NCI-H2081 treated with DMSO at 0.1 percent for 48 hours (cell line): ENCODE measurements around the gene CLBA1.

Experiments used
- DNase-seq: peaks from one replicate; lab custom pipeline; 2025; lab: John Stamatoyannopoulos, UW

Gene CLBA1

GRCh38 chr14:104968541-104969401 lies 16.8 kb upstream of the CLBA1 start:
- no peak for DNase-seq

DNA sequence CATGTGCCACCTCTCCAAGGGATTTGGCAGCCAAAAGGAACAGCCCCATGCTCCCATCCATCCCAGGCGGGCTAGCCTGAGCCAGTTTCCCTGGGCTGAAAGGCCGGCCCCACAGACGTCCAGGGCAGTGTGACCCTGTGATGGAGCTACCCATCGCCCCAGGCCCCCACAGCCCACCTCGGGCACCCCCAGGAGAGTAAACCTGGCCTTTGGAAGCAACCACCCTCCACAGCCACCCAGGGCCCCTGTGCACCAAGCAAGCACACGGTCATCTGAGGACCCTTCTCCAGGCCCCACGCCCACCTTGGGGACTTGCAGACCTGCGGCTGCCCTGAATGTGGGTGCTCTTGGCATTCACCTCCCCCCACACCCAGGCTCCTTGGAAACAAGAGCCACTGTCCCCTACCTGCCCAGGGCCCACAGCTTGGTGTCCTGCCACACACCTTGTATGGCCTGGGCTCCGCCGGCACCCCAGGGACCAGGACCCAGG lies 15.8 kb upstream of the CLBA1 start:
- DNase-seq: no peak

- no peak for DNase-seq
Observed at GRCh38 chr14:104970231-104971068, 15.1 kb upstream of the CLBA1 start.

DNA sequence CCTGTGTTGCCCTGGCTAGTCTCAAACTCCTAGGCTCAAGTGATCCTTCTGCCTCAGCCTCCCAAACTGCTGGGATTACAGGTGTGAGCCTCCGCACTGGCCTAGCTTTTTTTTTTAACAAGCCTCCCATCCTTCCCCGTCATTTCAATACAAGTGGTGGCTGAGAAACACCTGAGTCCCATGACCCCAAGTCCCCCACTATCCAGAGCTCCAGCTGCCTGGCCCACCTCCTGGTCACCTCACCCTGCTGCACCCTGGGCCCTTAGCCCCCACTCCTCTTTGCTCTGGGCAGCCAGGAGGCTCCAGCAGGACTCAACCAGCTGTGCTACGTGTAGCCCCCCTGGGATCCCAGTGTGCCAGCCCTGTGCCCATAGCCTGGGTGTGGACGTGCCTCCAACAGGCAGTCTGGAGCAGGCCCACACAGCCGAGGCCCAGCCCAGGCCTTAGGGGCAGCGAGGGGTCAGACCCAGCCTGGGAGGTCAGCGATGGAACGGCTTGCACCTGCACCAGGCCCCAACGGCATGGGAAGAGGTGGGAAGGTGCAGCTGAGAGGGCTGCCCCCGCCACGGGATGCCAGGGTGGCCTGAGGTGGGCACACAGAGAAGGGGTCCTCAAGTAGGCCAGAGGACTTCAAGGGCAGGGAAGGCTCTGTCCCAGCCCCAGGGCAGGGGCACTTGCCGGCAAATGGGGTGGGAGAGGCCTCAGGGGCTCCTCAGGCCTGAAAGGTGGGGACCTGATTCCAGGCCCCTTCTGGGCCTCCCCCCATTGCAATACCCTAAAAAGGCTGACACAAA lies 13.9 kb upstream of the CLBA1 start:
- no peak for DNase-seq

GRCh38 chr14:104972301-104973134 lies 13.1 kb upstream of the CLBA1 start:
- DNase-seq: no peak

DNA sequence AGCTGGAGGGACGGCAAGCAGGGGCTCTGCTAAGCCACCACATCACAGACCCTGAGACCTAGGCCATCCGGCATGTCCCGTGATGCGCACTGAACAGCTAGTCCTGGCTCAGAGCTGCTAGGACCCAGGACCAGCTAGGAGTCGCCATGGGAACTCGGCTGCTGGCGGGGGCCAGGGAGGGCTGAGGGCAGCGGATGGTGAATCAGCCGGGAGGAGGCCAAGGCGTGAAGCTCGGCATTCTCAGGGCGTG lies 12.5 kb upstream of the CLBA1 start:
- no peak for DNase-seq

DNA sequence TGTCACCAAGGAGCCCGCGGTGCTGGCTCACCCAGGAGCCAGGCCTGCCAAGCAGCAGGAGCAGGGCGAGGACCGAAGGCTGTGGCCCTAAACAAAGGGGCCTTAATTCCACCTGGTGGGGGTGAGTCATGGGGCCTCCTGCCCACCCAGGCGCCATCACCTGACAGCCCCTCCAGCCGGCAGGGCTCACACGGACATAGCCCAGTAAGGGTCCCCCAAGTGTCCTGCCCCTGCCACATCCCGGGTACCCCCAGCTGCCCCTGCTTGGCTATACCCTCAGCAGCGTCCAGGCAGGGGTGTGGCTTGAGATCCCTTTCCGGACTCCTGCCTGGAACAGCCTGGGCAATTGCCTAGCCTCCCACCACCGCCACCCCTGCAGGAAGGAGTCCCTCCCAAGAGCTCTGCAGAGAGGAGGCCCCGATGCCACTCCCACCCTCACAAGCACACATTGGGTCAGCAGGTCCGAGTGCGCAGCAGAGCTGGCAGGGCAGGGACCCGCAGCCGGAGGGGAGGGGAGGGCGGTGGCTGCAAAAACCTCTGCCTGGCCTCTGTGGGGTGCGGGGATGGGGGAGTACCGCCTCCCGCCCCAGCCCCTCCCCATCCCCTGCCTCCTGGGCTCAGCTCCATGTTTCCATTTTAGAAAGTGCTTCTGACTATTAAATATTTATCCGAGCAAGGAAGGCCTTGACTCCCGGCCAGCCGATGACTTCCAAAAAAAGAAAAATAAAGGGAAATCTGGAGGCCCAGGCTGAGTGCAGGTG lies 12.0 kb upstream of the CLBA1 start:
- no peak for DNase-seq

GRCh38 chr14:104974146-104974541 lies 11.4 kb upstream of the CLBA1 start:
- DNase-seq: no peak

- no peak for DNase-seq
Observed at GRCh38 chr14:104974665-104975390, 10.8 kb upstream of the CLBA1 start.

GRCh38 chr14:104975481-104976197 lies 9.9 kb upstream of the CLBA1 start:
- DNase-seq: no peak

DNA sequence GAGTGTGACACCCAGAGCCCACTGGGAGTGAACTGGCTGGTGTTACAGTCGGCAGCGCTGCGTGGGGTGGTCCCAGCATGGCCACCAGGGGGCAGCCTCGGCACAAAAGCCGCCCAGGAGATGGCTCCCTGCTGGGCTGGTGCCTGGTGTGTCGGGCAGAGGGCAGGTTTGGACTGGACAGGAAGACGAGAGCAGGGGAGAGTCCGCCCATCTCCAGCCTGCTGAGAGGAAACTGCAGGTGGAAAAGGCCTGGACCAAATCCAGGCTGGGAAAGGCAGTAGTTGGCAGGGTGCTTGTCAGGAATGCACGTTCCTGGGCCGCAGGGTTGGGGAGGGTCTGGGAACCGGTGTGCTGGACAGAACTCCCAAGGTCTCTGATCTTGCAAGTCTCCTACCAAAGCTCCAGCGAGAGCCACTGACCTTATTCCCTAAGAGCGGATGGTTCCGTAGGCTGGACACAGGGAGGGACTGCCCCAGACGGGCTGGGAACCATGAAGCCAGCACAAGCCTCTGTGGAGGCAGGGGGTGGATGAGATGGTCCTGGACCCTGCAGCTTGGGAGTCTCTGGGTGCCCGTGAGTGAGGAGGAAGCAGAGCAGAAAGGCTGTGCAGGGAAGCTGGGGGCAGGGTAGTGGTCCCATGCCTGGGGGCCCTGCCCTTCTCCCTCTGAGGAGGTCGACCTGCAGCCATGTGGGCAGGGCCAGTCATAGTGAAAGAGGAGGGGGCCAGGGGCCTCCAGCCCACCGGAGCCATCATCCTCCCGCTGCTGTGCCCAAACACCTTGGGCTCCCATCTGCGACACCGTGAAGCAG lies 9.2 kb upstream of the CLBA1 start:
- DNase-seq: no peak

DNA sequence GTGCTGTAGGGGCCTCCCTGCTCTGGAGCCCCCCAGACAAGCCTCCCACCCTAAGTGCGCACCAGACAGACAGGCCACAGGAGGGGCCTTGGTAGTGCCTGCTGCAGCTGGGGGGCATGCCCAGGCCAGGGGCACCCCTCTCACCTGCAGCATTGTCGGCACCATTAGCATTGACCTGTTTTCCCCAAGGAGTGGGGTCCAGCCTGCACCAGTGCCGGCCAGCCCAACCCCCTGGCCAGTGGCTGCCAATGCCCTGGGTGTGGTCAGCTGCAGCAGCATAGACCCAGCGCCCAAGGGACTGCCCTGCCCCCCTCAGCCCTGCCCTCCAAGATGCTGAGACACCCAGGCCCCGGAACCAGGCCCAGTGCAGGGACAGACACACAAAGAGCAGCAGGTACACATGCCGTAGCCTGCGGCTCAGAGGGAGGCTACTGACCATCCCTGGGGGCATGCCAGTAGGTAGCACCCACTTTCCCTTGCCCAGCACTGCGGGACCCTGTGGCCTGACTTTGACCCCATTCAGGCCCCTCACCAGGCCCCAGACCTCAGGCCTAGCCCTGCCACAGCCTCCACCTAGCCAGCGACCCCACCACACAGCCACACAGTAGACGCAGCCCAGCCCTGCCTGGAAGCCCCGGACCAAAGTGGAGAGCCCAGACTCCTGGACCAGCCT lies 8.4 kb upstream of the CLBA1 start:
- no peak for DNase-seq

GRCh38 chr14:104977681-104978653 lies 7.6 kb upstream of the CLBA1 start, which contains the start of gene AHNAK2:
AHNAK2 (minus strand) TSS chr14:104978374; CDS start chr14:104978237, 137 bp downstream.
- no peak for DNase-seq

DNA sequence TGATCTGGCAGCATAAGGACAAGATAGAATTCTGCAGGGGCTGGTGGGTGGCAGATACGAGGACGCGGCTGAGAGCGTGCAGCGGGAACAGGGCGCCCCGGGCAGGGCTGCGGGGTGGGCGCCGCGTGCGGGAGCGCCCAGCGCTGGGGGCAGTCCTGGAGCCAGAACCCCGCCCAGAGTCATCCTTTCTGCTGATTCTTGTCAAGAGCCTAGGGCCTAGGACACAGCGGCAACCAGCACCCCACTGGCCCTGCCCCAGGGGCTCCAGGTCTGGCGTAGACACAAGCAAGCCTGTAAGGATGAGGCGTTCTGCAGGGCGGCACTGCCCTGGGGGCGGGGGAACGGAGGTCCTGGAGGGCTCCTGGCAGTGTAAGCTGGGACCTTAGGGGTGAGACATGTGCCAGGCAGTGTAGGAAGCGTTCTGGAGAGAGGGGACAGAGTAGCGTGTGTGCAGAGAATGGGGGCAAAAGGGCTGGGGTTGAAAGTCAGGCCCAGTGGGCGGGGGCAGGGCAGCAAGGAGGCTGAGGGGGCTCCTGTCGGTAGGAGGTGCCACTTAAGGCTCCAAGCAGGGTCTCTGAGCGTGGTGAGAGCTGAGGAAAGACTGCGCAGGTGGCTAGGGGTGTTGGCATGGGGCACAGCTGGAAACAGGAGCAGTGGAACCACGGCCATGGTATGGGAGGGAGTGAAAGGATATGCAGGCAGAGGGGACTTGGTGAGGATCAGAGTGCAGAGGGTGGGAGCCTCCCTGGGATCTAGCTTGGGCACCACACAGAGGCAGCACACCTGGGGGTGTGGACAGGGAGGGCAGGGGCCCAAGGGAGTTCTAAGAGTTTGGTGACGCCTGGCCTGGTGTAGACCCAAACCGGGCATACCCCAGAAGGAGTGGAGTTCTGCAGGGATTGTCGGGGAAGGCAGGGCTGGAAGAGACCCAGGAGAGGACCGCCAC lies 6.6 kb upstream of the CLBA1 start:
- no peak for DNase-seq
